NK-92 treated with Interleukin-12 subunit alpha and Interleukin-12 subunit beta, amount 100 ng/mL, for 24 hours (cell line): ENCODE results near the gene BRIP1.
"Not testable (repeated sequence)": the region's sequence is repeated elsewhere in the genome, so short reads cannot be mapped to it uniquely, and the experiment has no call there.

Experiments
- DNase-seq: peaks from one replicate; lab custom pipeline; 2025; lab: John Stamatoyannopoulos, UW

BRIP1 gene

GRCh38 chr17:61799812-61800484 is 63.4 kb downstream of the BRIP1 start:
- DNase-seq: no peak

- DNase-seq: no peak
These were observed 66.0 kb downstream of the BRIP1 start for GRCh38 chr17:61797283-61797682.

GRCh38 chr17:61795546-61795945 is 67.8 kb downstream of the BRIP1 start:
- no peak for DNase-seq

GRCh38 chr17:61794792-61795191 is 68.5 kb downstream of the BRIP1 start:
- no peak for DNase-seq

GRCh38 chr17:61794242-61794641 is 69.1 kb downstream of the BRIP1 start:
- no peak for DNase-seq

- DNase-seq: no peak
These were observed 69.8 kb downstream of the BRIP1 start for GRCh38 chr17:61793565-61793964.

- no peak for DNase-seq
These were observed 73.5 kb downstream of the BRIP1 start for GRCh38 chr17:61789872-61790271.

GRCh38 chr17:61786088-61786487 is 77.2 kb downstream of the BRIP1 start:
- DNase-seq: no peak

GRCh38 chr17:61784510-61784909 is 78.8 kb downstream of the BRIP1 start:
- DNase-seq: no peak

GRCh38 chr17:61783556-61784304 is 79.6 kb downstream of the BRIP1 start:
- no peak for DNase-seq

GRCh38 chr17:61783120-61783519 is 80.2 kb downstream of the BRIP1 start:
- DNase-seq: no peak

GRCh38 chr17:61782683-61783082 is 80.6 kb downstream of the BRIP1 start:
- no peak for DNase-seq

GRCh38 chr17:61775364-61775763 is 88.0 kb downstream of the BRIP1 start:
- no peak for DNase-seq

- no peak for DNase-seq
These were observed 88.6 kb downstream of the BRIP1 start for GRCh38 chr17:61774724-61775123.

- DNase-seq: not testable (repeated sequence)
These were observed 89.2 kb downstream of the BRIP1 start for GRCh38 chr17:61774087-61774486.

GRCh38 chr17:61770752-61771533 is 92.4 kb downstream of the BRIP1 start:
- no peak for DNase-seq

GRCh38 chr17:61770043-61770442 is 93.3 kb downstream of the BRIP1 start:
- no peak for DNase-seq

GRCh38 chr17:61768405-61768804 is 94.9 kb downstream of the BRIP1 start:
- no peak for DNase-seq

GRCh38 chr17:61766520-61766919 is 96.8 kb downstream of the BRIP1 start:
- no peak for DNase-seq

GRCh38 chr17:61764846-61765245 is 98.5 kb downstream of the BRIP1 start:
- DNase-seq: no peak

- DNase-seq: no peak
These were observed 101.5 kb downstream of the BRIP1 start for GRCh38 chr17:61761827-61762226.

GRCh38 chr17:61759362-61759761 is 104.0 kb downstream of the BRIP1 start:
- DNase-seq: no peak

- no peak for DNase-seq
These were observed 104.9 kb downstream of the BRIP1 start for GRCh38 chr17:61758430-61758829.
